ENCODE measurements around the gene S1PR1.

Gene S1PR1

GRCh38 chr1:101239095-101240040 is 2.5 kb downstream of the S1PR1 start:
- peak; percentile 58 for TF ChIP-seq CTCF (IDR thresholded peaks at IDR 0.05)

GRCh38 chr1:101240041-101240430 is 3.2 kb downstream of the S1PR1 start:
- no peak for TF ChIP-seq CTCF (IDR thresholded peaks at IDR 0.05)

- TF ChIP-seq CTCF (IDR thresholded peaks at IDR 0.05) = no peak
Measured at GRCh38 chr1:101241485-101242225, 4.8 kb downstream of the S1PR1 start.

GRCh38 chr1:101242324-101243050 is 5.7 kb downstream of the S1PR1 start:
- no peak for TF ChIP-seq CTCF (IDR thresholded peaks at IDR 0.05)

- TF ChIP-seq CTCF (IDR thresholded peaks at IDR 0.05) = no peak
Measured at GRCh38 chr1:101243751-101244150, 6.9 kb downstream of the S1PR1 start.

- TF ChIP-seq CTCF (IDR thresholded peaks at IDR 0.05) = no peak
Measured at GRCh38 chr1:101244842-101245241, 8.0 kb downstream of the S1PR1 start.

GRCh38 chr1:101245246-101245927 is 8.6 kb downstream of the S1PR1 start:
- no peak for TF ChIP-seq CTCF (IDR thresholded peaks at IDR 0.05)

All from LNCAP (cell line).